Measurements from ENCODE around the gene RPL12. TPM values are rescaled to one million over a fixed set of nuclear protein-coding genes. Genes with fewer than 3 reads are reported as not detected.

The RPL12 gene
- total RNA-seq, 3 donors from 2014 or later: 726 to 998 (median 926) TPM

GRCh38 chr9:127402401-127403090 is 48.7 kb downstream of the RPL12 start:
- no peaks in the 10 kb centered on the region for H3K9me3 ChIP-seq
- no peaks in the 10 kb centered on the region for H3K36me3 ChIP-seq (ENCODE audit: low read depth)
- DNase-seq: no peak
- intact Hi-C loops (cut with DNase I, micrococcal nuclease): no loop called here
- TF ChIP-seq CTCF (IDR thresholded peaks at IDR 0.05): no peak
- H3K4me1 ChIP-seq (ENCODE audit: low read depth): peaks cover 9% of the 10 kb centered on the region
- no peak overlapping the region for H3K4me3 ChIP-seq
- no peak for ATAC-seq

GRCh38 chr9:127399736-127400269 is 51.4 kb downstream of the RPL12 start:
- Histone ChIP-seq H3K36me3 (ENCODE audit: low read depth) (peaks cover 6% of the 10 kb centered on the region), H3K4me1 (ENCODE audit: low read depth) (peaks cover 19% of the 10 kb centered on the region), H3K9me3 (no peaks in the 10 kb centered on the region), H3K4me3 (no peak overlapping the region)
- intact Hi-C loops (cut with DNase I, micrococcal nuclease): no loop called here
- TF ChIP-seq CTCF (IDR thresholded peaks at IDR 0.05): no peak
- DNase-seq: no peak
- no peak for ATAC-seq

GRCh38 chr9:127398715-127399400 is 52.3 kb downstream of the RPL12 start:
- H3K9me3 ChIP-seq: no peaks in the 10 kb centered on the region
- no peak overlapping the region for H3K4me3 ChIP-seq
- no peak for DNase-seq
- no peak for ATAC-seq
- H3K36me3 ChIP-seq (ENCODE audit: low read depth): peaks cover 6% of the 10 kb centered on the region
- H3K4me1 ChIP-seq (ENCODE audit: low read depth): peaks cover 19% of the 10 kb centered on the region
- TF ChIP-seq CTCF (IDR thresholded peaks at IDR 0.05): no peak
- intact Hi-C loops (cut with DNase I, micrococcal nuclease): no loop called here

- intact Hi-C loops (cut with DNase I, micrococcal nuclease): no loop called here
Measured at GRCh38 chr9:127398275-127398647, 52.9 kb downstream of the RPL12 start.

More at GRCh38 chr9:127398275-127398647, 52.9 kb downstream of the RPL12 start:
- DNase-seq: no peak
- Histone ChIP-seq H3K9me3 (no peaks in the 10 kb centered on the region), H3K4me3 (peak overlapping the region; percentile 63), H3K36me3 (ENCODE audit: low read depth) (peaks cover 6% of the 10 kb centered on the region), H3K4me1 (ENCODE audit: low read depth) (peaks cover 19% of the 10 kb centered on the region)
- no peak for ATAC-seq
- TF ChIP-seq CTCF (IDR thresholded peaks at IDR 0.05): no peak

Other genes with a start within 250 kb of the RPL12 start
- 10 to 100 TPM in 1 of 3 donors, 1 to 10 TPM in 2; 5.4 to 14.2 (median 8.6) TPM for gene GARNL3, start 186.6 kb downstream of the RPL12 start, total RNA-seq
- 10 to 100 TPM; 17.3 to 60.1 (median 23.0) TPM for gene SLC2A8, start 54.2 kb downstream of the RPL12 start, total RNA-seq
- gene ZNF79, start 27.0 kb downstream of the RPL12 start, total RNA-seq: 10 to 100 TPM in 1 of 3 donors, 1 to 10 TPM in 2; 5.1 to 13.6 (median 5.7) TPM
- gene LRSAM1, start 104 bp upstream of the RPL12 start, total RNA-seq: 10 to 100 TPM; 16.8 to 29.0 (median 17.9) TPM
- 10 to 100 TPM; 11.8 to 37.1 (median 17.1) TPM for gene STXBP1, start 160.9 kb upstream of the RPL12 start, total RNA-seq